NCI-H1105 (cell line): ENCODE data around the gene PLXDC1.
"Not testable (repeated sequence)": the region's sequence is repeated elsewhere in the genome, so short reads cannot be mapped to it uniquely, and the experiment has no call there.

Experiments used
- DNase-seq: peaks from one replicate; lab custom pipeline; 2025; lab: John Stamatoyannopoulos, UW

PLXDC1 gene

GRCh38 chr17:39155654-39156053 is 4.2 kb upstream of the PLXDC1 start:
- no peak for DNase-seq

GRCh38 chr17:39153599-39154051 is 2.2 kb upstream of the PLXDC1 start:
- peak; percentile 61 for DNase-seq

GRCh38 chr17:39151943-39152818 is 744 bp upstream of the PLXDC1 start:
- no peak for DNase-seq

GRCh38 chr17:39150795-39151149 is 665 bp downstream of the PLXDC1 start:
- no peak for DNase-seq

- no peak for DNase-seq
Measured at GRCh38 chr17:39150104-39150634, 1.3 kb downstream of the PLXDC1 start.

- no peak for DNase-seq
Measured at GRCh38 chr17:39147221-39148185, 3.9 kb downstream of the PLXDC1 start.

- no peak for DNase-seq
Measured at GRCh38 chr17:39146273-39146672, 5.2 kb downstream of the PLXDC1 start.

- DNase-seq = no peak
Measured at GRCh38 chr17:39145143-39145542, 6.3 kb downstream of the PLXDC1 start.

- DNase-seq = peak; percentile 93
Measured at GRCh38 chr17:39144416-39144840, 7.0 kb downstream of the PLXDC1 start.

- no peak for DNase-seq
Measured at GRCh38 chr17:39143552-39144093, 7.8 kb downstream of the PLXDC1 start.

- DNase-seq = no peak
Measured at GRCh38 chr17:39141915-39142664, 9.3 kb downstream of the PLXDC1 start.

- DNase-seq = no peak
Measured at GRCh38 chr17:39141294-39141693, 10.1 kb downstream of the PLXDC1 start.

GRCh38 chr17:39139561-39139960 is 11.9 kb downstream of the PLXDC1 start:
- no peak for DNase-seq

- no peak for DNase-seq
Measured at GRCh38 chr17:39139161-39139511, 12.3 kb downstream of the PLXDC1 start.

GRCh38 chr17:39138431-39139160 is 12.8 kb downstream of the PLXDC1 start:
- no peak for DNase-seq

GRCh38 chr17:39134878-39135277 is 16.6 kb downstream of the PLXDC1 start:
- no peak for DNase-seq

GRCh38 chr17:39132192-39132610 is 19.2 kb downstream of the PLXDC1 start:
- no peak for DNase-seq

GRCh38 chr17:39131616-39132015 is 19.8 kb downstream of the PLXDC1 start:
- no peak for DNase-seq

- DNase-seq = no peak
Measured at GRCh38 chr17:39130205-39130604, 21.2 kb downstream of the PLXDC1 start.

GRCh38 chr17:39129544-39129943 is 21.9 kb downstream of the PLXDC1 start:
- DNase-seq = not testable (repeated sequence)

- no peak for DNase-seq
Measured at GRCh38 chr17:39126436-39126835, 25.0 kb downstream of the PLXDC1 start.
